ENCODE results near the gene SLC35D2.
A peak's percentile ranks its signal among the peaks of the same experiment; 100 is the strongest.

SLC35D2 gene

GRCh38 chr9:96344458-96345180, 38.9 kb downstream of the SLC35D2 start:
- Histone ChIP-seq H3K79me1 (ENCODE audit: low read length) (no peaks in the 10 kb centered on the region), H4K5ac (ENCODE audit: low read length) (no peak overlapping the region), H3K56ac (ENCODE audit: low read length) (no peak overlapping the region), H4K8ac (ENCODE audit: low read depth, low read length) (peak overlapping the region; percentile 31), H3K4ac (ENCODE audit: low read depth, low read length) (no peak overlapping the region), H2BK5ac (ENCODE audit: low read length) (no peak overlapping the region), H3K9ac (ENCODE audit: low read length) (no peak overlapping the region), H3K4me3 (ENCODE audit: low read length) (no peak overlapping the region), H2BK15ac (replicated peaks; ENCODE audit: low read depth) (no peak overlapping the region), H3K4me1 (ENCODE audit: control insufficient read depth, low read depth, low read length) (peaks cover 2% of the 10 kb centered on the region), H2AK5ac (ENCODE audit: low read length) (no peak overlapping the region), H3K79me2 (ENCODE audit: control insufficient read depth, insufficient read depth, low read length) (no peaks in the 10 kb centered on the region), H3K36me3 (ENCODE audit: control insufficient read depth, insufficient read depth, low read length) (no peaks in the 10 kb centered on the region), H3K27ac (ENCODE audit: low read depth, low read length) (no peak overlapping the region), H3K18ac (ENCODE audit: low read length) (no peak overlapping the region), H2BK120ac (ENCODE audit: low read depth, low read length) (no peak overlapping the region), H3K4me2 (ENCODE audit: low read length) (no peak overlapping the region), H3K23ac (ENCODE audit: low read length) (no peak overlapping the region), H3K27me3 (ENCODE audit: insufficient read depth, low read length, poor library complexity) (no peaks in the 10 kb centered on the region)
- no CpG with 5 or more reads among the region's 6 CpGs for WGBS (ENCODE audit: extremely low coverage, insufficient coverage, low lambda C conversion rate)
- DNase-seq, result peak; percentile 85

GRCh38 chr9:96343515-96344360, 39.8 kb downstream of the SLC35D2 start:
- H3K23ac ChIP-seq (ENCODE audit: low read length), result no peak overlapping the region
- no peak overlapping the region for H3K9ac ChIP-seq (ENCODE audit: low read length)
- H2BK5ac ChIP-seq (ENCODE audit: low read length), result no peak overlapping the region
- no peak overlapping the region for H2BK120ac ChIP-seq (ENCODE audit: low read depth, low read length)
- no peak overlapping the region for H3K4me2 ChIP-seq (ENCODE audit: low read length)
- H3K4me3 ChIP-seq (ENCODE audit: low read length), result no peak overlapping the region
- H3K27me3 ChIP-seq (ENCODE audit: insufficient read depth, low read length, poor library complexity), result no peaks in the 10 kb centered on the region
- peak overlapping the region; percentile 68 for H4K5ac ChIP-seq (ENCODE audit: low read length)
- H3K18ac ChIP-seq (ENCODE audit: low read length), result no peak overlapping the region
- no peak overlapping the region for H3K27ac ChIP-seq (ENCODE audit: low read depth, low read length)
- H3K4ac ChIP-seq (ENCODE audit: low read depth, low read length), result no peak overlapping the region
- no peaks in the 10 kb centered on the region for H3K79me1 ChIP-seq (ENCODE audit: low read length)
- no peak for DNase-seq
- peaks cover 2% of the 10 kb centered on the region for H3K4me1 ChIP-seq (ENCODE audit: control insufficient read depth, low read depth, low read length)
- H3K36me3 ChIP-seq (ENCODE audit: control insufficient read depth, insufficient read depth, low read length), result no peaks in the 10 kb centered on the region
- H3K79me2 ChIP-seq (ENCODE audit: control insufficient read depth, insufficient read depth, low read length), result no peaks in the 10 kb centered on the region
- H2BK15ac ChIP-seq (replicated peaks; ENCODE audit: low read depth), result peak overlapping the region; percentile 57
- H3K56ac ChIP-seq (ENCODE audit: low read length), result no peak overlapping the region
- H4K8ac ChIP-seq (ENCODE audit: low read depth, low read length), result no peak overlapping the region
- no CpG with 5 or more reads among the region's 5 CpGs for WGBS (ENCODE audit: extremely low coverage, insufficient coverage, low lambda C conversion rate)
- H2AK5ac ChIP-seq (ENCODE audit: low read length), result no peak overlapping the region

GRCh38 chr9:96342571-96343245, 40.8 kb downstream of the SLC35D2 start:
- H3K56ac ChIP-seq (ENCODE audit: low read length), result no peak overlapping the region
- H3K23ac ChIP-seq (ENCODE audit: low read length), result no peak overlapping the region
- peaks cover 2% of the 10 kb centered on the region for H3K4me1 ChIP-seq (ENCODE audit: control insufficient read depth, low read depth, low read length)
- H4K5ac ChIP-seq (ENCODE audit: low read length), result no peak overlapping the region
- no peak overlapping the region for H4K8ac ChIP-seq (ENCODE audit: low read depth, low read length)
- no peak overlapping the region for H3K4me3 ChIP-seq (ENCODE audit: low read length)
- H3K79me1 ChIP-seq (ENCODE audit: low read length), result no peaks in the 10 kb centered on the region
- no peak overlapping the region for H2BK5ac ChIP-seq (ENCODE audit: low read length)
- H3K9ac ChIP-seq (ENCODE audit: low read length), result no peak overlapping the region
- no peak for DNase-seq
- H3K27me3 ChIP-seq (ENCODE audit: insufficient read depth, low read length, poor library complexity), result no peaks in the 10 kb centered on the region
- H2BK120ac ChIP-seq (ENCODE audit: low read depth, low read length), result no peak overlapping the region
- H3K18ac ChIP-seq (ENCODE audit: low read length), result no peak overlapping the region
- H3K79me2 ChIP-seq (ENCODE audit: control insufficient read depth, insufficient read depth, low read length), result no peaks in the 10 kb centered on the region
- no peak overlapping the region for H2AK5ac ChIP-seq (ENCODE audit: low read length)
- H2BK15ac ChIP-seq (replicated peaks; ENCODE audit: low read depth), result no peak overlapping the region
- no CpG with 5 or more reads among the region's 20 CpGs for WGBS (ENCODE audit: extremely low coverage, insufficient coverage, low lambda C conversion rate)
- no peaks in the 10 kb centered on the region for H3K36me3 ChIP-seq (ENCODE audit: control insufficient read depth, insufficient read depth, low read length)
- no peak overlapping the region for H3K27ac ChIP-seq (ENCODE audit: low read depth, low read length)
- no peak overlapping the region for H3K4ac ChIP-seq (ENCODE audit: low read depth, low read length)
- no peak overlapping the region for H3K4me2 ChIP-seq (ENCODE audit: low read length)

- no CpG with 5 or more reads among the region's 3 CpGs for WGBS (ENCODE audit: extremely low coverage, insufficient coverage, low lambda C conversion rate)
Observed at GRCh38 chr9:96340707-96341106, 42.8 kb downstream of the SLC35D2 start.

GRCh38 chr9:96338299-96338698, 45.2 kb downstream of the SLC35D2 start:
- DNase-seq, result no peak
- Histone ChIP-seq H2BK120ac (ENCODE audit: low read depth, low read length) (no peak overlapping the region), H2AK5ac (ENCODE audit: low read length) (no peak overlapping the region), H3K4ac (ENCODE audit: low read depth, low read length) (no peak overlapping the region), H3K4me1 (ENCODE audit: control insufficient read depth, low read depth, low read length) (no peaks in the 10 kb centered on the region), H3K18ac (ENCODE audit: low read length) (no peak overlapping the region), H4K8ac (ENCODE audit: low read depth, low read length) (no peak overlapping the region), H2BK15ac (replicated peaks; ENCODE audit: low read depth) (no peak overlapping the region), H3K27me3 (ENCODE audit: insufficient read depth, low read length, poor library complexity) (no peaks in the 10 kb centered on the region), H3K56ac (ENCODE audit: low read length) (no peak overlapping the region), H3K23ac (ENCODE audit: low read length) (no peak overlapping the region), H3K9ac (ENCODE audit: low read length) (no peak overlapping the region), H3K4me2 (ENCODE audit: low read length) (no peak overlapping the region), H3K27ac (ENCODE audit: low read depth, low read length) (no peak overlapping the region), H2BK5ac (ENCODE audit: low read length) (no peak overlapping the region), H3K36me3 (ENCODE audit: control insufficient read depth, insufficient read depth, low read length) (no peaks in the 10 kb centered on the region), H4K5ac (ENCODE audit: low read length) (no peak overlapping the region), H3K79me1 (ENCODE audit: low read length) (no peaks in the 10 kb centered on the region), H3K79me2 (ENCODE audit: control insufficient read depth, insufficient read depth, low read length) (no peaks in the 10 kb centered on the region), H3K4me3 (ENCODE audit: low read length) (no peak overlapping the region)
- no CpG with 5 or more reads among the region's 3 CpGs for WGBS (ENCODE audit: extremely low coverage, insufficient coverage, low lambda C conversion rate)

More at GRCh38 chr9:96340707-96341106, 42.8 kb downstream of the SLC35D2 start:
- no peak overlapping the region for H3K56ac ChIP-seq (ENCODE audit: low read length)
- H3K36me3 ChIP-seq (ENCODE audit: control insufficient read depth, insufficient read depth, low read length), result no peaks in the 10 kb centered on the region
- no peak overlapping the region for H4K8ac ChIP-seq (ENCODE audit: low read depth, low read length)
- no peak overlapping the region for H3K9ac ChIP-seq (ENCODE audit: low read length)
- no peak overlapping the region for H2BK120ac ChIP-seq (ENCODE audit: low read depth, low read length)
- H3K4me2 ChIP-seq (ENCODE audit: low read length), result no peak overlapping the region
- no peak overlapping the region for H2BK15ac ChIP-seq (replicated peaks; ENCODE audit: low read depth)
- no peak for DNase-seq
- no peaks in the 10 kb centered on the region for H3K27me3 ChIP-seq (ENCODE audit: insufficient read depth, low read length, poor library complexity)
- no peaks in the 10 kb centered on the region for H3K79me2 ChIP-seq (ENCODE audit: control insufficient read depth, insufficient read depth, low read length)
- H3K27ac ChIP-seq (ENCODE audit: low read depth, low read length), result no peak overlapping the region
- H2BK5ac ChIP-seq (ENCODE audit: low read length), result no peak overlapping the region
- no peak overlapping the region for H3K23ac ChIP-seq (ENCODE audit: low read length)
- no peak overlapping the region for H3K18ac ChIP-seq (ENCODE audit: low read length)
- H3K4me1 ChIP-seq (ENCODE audit: control insufficient read depth, low read depth, low read length), result peaks cover 2% of the 10 kb centered on the region
- no peak overlapping the region for H2AK5ac ChIP-seq (ENCODE audit: low read length)
- no peaks in the 10 kb centered on the region for H3K79me1 ChIP-seq (ENCODE audit: low read length)
- H4K5ac ChIP-seq (ENCODE audit: low read length), result no peak overlapping the region
- H3K4me3 ChIP-seq (ENCODE audit: low read length), result no peak overlapping the region
- H3K4ac ChIP-seq (ENCODE audit: low read depth, low read length), result no peak overlapping the region

All from mesendoderm (in vitro differentiated cells).